AG10803 (cell line): ENCODE data around the gene NOSIP.

ENCODE experiments used
- DNase-seq: peaks from one replicate; pipeline ENCODE4 v3.0.0; 2010; ENCODE audit warnings: low read depth
- H3K4me3 ChIP-seq: 2 replicates; pipeline ENCODE4 v1.5.1; 2011; ENCODE audit warnings: mild to moderate bottlenecking, low read length, control low read depth
- CTCF ChIP-seq: conservative IDR thresholded peaks from 2 replicates; pipeline ENCODE4 v1.5.1; 2011; ENCODE audit warnings: mild to moderate bottlenecking, low read length, control low read depth, inconsistent platforms

The NOSIP gene

DNA sequence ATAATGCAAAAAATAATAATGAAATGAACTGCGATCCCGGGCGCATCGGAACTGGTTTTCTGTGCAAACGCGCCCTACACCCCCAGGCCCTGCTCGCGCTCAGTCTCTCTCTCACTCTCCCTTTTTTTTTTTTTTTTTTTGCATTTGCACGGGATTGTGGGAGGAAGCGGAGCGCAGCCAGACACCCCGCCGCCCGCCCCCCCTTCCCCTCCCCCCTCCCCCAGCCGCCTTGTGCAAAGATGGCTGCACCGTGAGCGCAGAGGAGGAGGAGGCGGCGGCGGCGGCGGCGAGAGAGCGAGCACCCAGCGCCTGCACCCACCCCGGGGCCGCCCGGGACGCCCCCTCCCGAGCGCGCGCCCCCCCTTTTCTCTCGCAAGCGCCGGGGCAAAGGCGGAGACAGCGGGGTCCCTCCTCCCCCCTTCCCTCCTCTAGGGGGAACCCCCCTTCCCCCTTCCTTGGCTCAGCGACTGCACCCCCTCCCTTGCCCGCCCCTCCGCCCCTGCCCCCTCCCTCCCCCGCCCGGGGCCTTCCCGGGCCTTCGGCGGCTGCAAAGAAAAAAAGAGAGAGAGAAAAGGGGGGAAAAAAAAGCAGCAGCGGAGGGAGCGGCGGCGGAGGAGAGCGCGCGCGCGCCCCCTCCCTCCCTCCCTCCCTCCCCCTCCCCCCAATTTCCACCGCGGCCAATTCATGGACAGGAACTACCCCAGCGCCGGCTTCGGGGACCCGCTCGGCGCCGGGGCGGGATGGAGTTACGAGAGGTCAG lies 10.8 kb upstream of the NOSIP start, which contains the start of gene PRR12:
TSS of gene PRR12 (plus strand) at position 212 of the 760 bp plus-strand sequence. CDS start at position 685, 473 bp downstream.
- H3K4me3 ChIP-seq: peak within 1 kb of the TSS; percentile 83
- DNase-seq: peak; percentile 66
- TF ChIP-seq CTCF: no peak

DNA sequence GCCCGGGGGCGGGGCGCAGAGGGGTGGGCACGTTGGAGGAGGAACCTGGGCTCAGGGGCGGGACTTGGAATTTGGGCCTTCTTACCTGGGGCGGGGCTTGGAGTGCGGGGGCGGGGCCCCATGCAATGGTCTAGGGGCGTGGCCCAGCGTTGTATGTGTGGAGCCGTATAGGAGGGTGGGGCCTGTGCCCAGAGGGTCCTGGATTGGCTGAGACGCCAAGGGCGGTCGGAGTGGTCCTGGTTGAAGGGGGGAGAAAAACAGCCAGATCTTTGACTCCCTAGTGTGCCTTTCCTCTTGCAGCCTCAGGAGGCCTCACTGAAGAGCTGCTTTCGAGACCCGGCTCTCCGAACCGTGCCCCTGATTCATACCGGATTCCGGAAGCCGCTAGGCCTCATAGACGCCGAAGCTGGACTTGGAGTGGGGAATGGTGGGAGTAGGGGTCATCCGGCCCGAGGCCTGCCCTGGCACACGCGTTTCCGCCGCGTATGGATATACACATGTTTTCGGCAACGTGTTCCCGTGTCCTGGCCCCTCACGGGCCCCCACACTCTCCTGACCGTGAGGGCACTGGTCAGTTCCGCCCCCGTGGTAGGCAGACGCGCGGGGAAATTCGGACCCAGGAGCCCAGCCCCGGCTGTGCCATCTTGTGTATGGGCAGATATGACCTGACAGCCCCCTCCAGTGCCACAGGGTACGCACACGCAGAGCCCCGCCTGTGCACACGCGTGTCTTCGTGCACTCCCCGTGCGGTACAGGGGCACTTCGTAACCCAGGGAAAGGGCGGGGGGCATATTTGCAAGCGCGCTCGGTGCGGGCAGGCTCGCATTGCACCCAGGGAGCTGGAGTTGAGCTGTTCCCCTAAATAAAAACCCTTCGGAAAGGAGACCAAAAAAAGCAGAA lies 10.0 kb upstream of the NOSIP start:
- TF ChIP-seq CTCF: no peak; the same call in 1 of the 2 replicates
- DNase-seq: peak; percentile 96
- peak overlapping the region; percentile 82 for H3K4me3 ChIP-seq

DNA sequence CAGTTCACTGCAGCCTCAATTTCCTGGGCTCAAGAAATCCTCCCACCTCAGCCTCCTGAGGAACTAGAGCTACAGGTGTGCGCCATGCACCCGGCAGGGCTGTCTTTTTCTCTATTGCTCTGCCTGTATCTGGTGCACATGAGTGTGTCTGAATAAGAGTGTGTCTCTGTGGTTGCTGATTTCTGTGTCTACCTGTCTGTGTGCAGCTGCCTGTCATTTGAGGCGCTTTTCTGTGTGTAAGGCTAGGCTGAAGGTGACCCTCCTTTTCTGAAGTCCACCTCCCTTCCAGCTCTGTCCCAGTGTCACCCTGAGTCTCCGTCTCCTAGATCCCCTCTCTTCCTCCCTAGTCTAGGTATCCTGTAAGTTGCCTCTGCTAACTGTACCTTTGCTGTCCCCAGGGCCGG lies 9.1 kb upstream of the NOSIP start:
- H3K4me3 ChIP-seq: no peak overlapping the region
- no peak for DNase-seq
- TF ChIP-seq CTCF: no peak

DNA sequence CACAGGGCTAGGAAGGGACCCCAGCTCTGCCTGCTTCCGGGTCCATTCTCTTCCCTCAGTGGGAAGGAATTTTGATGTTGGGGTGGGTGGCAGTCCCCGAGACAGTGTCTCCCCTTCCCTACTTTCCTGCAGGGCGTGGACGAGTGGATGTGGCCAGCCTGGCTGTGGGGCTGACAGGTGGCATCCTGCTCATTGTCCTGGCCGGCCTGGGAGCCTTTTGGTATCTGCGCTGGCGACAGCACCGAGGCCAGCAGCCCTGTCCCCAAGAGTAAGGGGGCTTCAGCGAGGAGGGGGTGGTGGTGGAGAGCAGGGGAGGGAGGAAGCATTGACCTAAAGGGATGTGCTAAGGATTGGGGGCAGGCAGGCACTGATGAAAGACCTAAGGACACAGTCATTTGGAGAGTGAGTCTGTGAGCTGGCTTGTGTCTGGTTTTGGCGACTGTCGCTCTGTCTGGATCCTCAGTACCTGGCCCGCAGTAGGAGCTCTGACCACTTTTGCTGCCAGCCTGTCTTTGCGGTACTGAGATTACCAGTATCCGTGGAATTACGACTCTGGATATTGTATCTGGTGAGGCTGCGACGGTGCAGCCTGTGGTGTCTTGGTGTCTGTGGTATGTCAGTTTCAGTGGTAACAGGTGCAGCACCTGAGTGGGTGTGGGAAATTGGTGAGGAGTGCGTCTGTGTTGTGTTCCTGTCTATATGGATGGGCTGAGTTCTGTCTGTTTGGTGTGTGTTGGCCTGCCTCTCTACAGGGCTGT lies 8.2 kb upstream of the NOSIP start:
- TF ChIP-seq CTCF: no peak
- no peak for DNase-seq
- no peak overlapping the region for H3K4me3 ChIP-seq

- no peak for DNase-seq
- H3K4me3 ChIP-seq: no peak overlapping the region
- no peak for TF ChIP-seq CTCF
Measured at GRCh38 chr19:49587227-49587626, 6.9 kb upstream of the NOSIP start.

- no peak for DNase-seq
- no peak overlapping the region for H3K4me3 ChIP-seq
- TF ChIP-seq CTCF: no peak
Measured at GRCh38 chr19:49585023-49585422, 4.7 kb upstream of the NOSIP start.
